Vagina (tissue), 2 donors: Measurements from ENCODE around the gene SLC25A31.

Experiments used
- POLR2A ChIP-seq, 2 donors: fragments of 450-650 bp; IDR thresholded peaks; one replicate each; pipeline ENCODE4 v1.6.1; 2017; ENCODE audit warnings: antibody characterized with exemption in 2 of 2, mild to moderate bottlenecking in 2 of 2, moderate library complexity in 2 of 2
- POLR2AphosphoS5 ChIP-seq, 2 donors: sonication (generic); formaldehyde crosslinking; IDR thresholded peaks; one replicate each; pipeline ENCODE4 v1.9.0; 2017; ENCODE audit warnings: antibody characterized with exemption in 2 of 2, mild to moderate bottlenecking in 2 of 2, low read depth in 1 of 2; ENCODE audit not compliant: insufficient read depth in 1 of 2
- TF ChIP-seq, protein P1 (sequence below), 3 experiments: fragments of 450-650 bp in 2 of 3; fragments of 200-600 bp in 1 of 3; sonication (generic) in 1 of 3; IDR thresholded peaks; one replicate each; pipeline ENCODE4 v1.5.1; 2017 to 2019; ENCODE audit warnings: antibody characterized with exemption in 3 of 3, mild to moderate bottlenecking in 2 of 3, moderate library complexity in 2 of 3

DNA sequence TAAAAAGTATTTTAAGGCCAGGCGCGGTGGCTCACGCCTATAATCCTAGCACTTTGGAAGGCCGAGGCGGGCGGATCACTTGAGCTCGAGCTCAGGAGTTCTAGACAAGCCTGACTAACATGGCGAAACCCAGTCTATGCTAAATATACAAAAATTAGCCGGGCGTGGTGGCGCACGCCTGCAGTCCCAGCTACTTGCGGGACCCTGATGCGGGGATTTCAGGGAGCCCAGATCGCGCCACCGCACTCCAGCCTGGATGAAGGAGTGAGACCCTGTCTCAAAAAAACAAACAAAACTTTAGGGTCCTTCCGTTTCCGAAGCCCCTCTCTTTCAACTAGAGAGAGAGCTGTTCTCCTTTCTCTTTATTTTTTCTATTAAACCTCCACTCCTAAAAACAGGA lies 1.2 kb downstream of the SLC25A31 start:
- TF ChIP-seq, protein P1, sequence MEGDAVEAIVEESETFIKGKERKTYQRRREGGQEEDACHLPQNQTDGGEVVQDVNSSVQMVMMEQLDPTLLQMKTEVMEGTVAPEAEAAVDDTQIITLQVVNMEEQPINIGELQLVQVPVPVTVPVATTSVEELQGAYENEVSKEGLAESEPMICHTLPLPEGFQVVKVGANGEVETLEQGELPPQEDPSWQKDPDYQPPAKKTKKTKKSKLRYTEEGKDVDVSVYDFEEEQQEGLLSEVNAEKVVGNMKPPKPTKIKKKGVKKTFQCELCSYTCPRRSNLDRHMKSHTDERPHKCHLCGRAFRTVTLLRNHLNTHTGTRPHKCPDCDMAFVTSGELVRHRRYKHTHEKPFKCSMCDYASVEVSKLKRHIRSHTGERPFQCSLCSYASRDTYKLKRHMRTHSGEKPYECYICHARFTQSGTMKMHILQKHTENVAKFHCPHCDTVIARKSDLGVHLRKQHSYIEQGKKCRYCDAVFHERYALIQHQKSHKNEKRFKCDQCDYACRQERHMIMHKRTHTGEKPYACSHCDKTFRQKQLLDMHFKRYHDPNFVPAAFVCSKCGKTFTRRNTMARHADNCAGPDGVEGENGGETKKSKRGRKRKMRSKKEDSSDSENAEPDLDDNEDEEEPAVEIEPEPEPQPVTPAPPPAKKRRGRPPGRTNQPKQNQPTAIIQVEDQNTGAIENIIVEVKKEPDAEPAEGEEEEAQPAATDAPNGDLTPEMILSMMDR (IDR thresholded peaks at IDR 0.05) = no peak
- TF ChIP-seq POLR2A (IDR thresholded peaks at IDR 0.05) = no peak
- TF ChIP-seq POLR2AphosphoS5 (IDR thresholded peaks at IDR 0.05; ENCODE audit: insufficient read depth in 1 of 2, low read depth in 1 of 2) = no peak
